Measurements from ENCODE around the gene VWA5B2. TPM values are rescaled to one million over a fixed set of nuclear protein-coding genes. Genes with fewer than 3 reads are reported as not detected.

VWA5B2 gene
- total RNA-seq, 1 donor from 2014 or later, result not detected

DNA sequence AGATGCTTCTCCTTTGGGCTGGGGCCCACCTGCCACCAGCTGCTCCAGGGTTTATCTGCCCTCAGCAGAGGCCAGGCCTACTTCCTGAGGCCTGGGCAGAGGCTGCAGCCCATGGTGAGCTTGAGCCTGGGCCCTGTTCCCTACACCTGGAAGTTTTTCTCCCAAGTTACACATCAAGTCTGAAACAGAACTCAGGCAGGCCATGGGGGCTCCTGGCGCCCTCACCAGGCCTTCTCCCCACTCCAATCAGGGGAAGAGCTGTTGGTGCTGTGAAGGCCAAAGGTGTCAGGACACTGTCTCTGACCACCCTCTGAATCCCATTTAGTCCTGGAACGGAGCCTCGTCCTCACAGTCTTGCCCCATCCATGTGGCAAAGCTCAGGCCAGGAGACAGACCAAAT is 7.3 kb downstream of the VWA5B2 start:
- no peak for TF ChIP-seq CTCF (conservative IDR thresholded peaks at IDR 0.05; ENCODE audit: low read depth, low read length)
- no peak overlapping the region for H3K4me3 ChIP-seq (ENCODE audit: low read depth, low read length)
- no peak for DNase-seq (ENCODE audit: low read depth)

GRCh38 chr3:184237211-184237610 is 7.8 kb downstream of the VWA5B2 start:
- TF ChIP-seq CTCF (conservative IDR thresholded peaks at IDR 0.05; ENCODE audit: low read depth, low read length), result no peak
- H3K4me3 ChIP-seq (ENCODE audit: low read depth, low read length), result no peak overlapping the region
- DNase-seq (ENCODE audit: low read depth), result no peak

GRCh38 chr3:184237807-184238206 is 8.4 kb downstream of the VWA5B2 start:
- TF ChIP-seq CTCF (conservative IDR thresholded peaks at IDR 0.05; ENCODE audit: low read depth, low read length), result no peak
- no peak for DNase-seq (ENCODE audit: low read depth)
- H3K4me3 ChIP-seq (ENCODE audit: low read depth, low read length), result no peak overlapping the region

- no peak overlapping the region for H3K4me3 ChIP-seq (ENCODE audit: low read depth, low read length)
- DNase-seq (ENCODE audit: low read depth), result no peak
- TF ChIP-seq CTCF (conservative IDR thresholded peaks at IDR 0.05; ENCODE audit: low read depth, low read length), result no peak
Measured at GRCh38 chr3:184238246-184238818, 8.9 kb downstream of the VWA5B2 start.

DNA sequence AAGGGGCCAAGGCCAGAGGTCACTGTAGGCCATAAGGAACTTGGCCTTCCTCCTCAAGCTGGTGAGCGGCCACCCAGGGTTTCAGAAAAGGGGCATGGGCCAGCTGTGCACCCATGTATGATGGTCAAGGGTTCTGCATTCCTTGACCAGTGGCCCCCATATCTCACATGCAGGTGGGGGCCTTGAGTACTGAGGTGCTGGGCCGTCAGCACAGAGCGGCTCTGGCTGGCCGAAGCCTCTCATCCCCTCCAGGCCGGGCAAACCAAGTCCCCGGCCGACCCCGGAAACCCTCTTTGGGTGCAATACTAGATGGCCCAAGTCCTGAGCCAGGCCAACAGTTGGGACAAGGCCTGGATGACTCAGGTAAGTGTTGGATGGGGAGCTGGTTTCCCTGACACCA is 9.8 kb downstream of the VWA5B2 start:
- TF ChIP-seq CTCF (conservative IDR thresholded peaks at IDR 0.05; ENCODE audit: low read depth, low read length), result no peak
- H3K4me3 ChIP-seq (ENCODE audit: low read depth, low read length), result no peak overlapping the region
- DNase-seq (ENCODE audit: low read depth), result no peak

DNA sequence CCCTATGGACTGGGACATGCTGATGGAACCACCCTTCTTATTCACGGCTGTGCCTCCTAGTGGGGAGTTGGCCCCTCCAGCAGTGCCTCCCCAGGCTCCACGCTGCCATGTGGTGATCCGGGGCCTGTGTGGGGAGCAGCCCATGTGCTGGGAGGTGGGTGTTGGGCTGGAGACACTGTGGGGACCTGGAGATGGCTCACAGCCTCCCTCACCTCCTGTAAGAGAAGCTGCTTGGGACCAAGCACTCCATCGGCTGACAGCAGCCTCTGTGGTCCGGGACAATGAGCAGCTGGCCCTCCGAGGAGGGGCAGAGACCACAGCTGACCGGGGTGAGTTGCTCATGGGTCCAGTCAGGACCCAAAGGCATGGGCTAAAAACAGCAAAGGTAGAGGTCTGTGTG is 10.3 kb downstream of the VWA5B2 start:
- TF ChIP-seq CTCF (conservative IDR thresholded peaks at IDR 0.05; ENCODE audit: low read depth, low read length), result no peak
- DNase-seq (ENCODE audit: low read depth), result no peak
- no peak overlapping the region for H3K4me3 ChIP-seq (ENCODE audit: low read depth, low read length)

- DNase-seq (ENCODE audit: low read depth), result no peak
- TF ChIP-seq CTCF (conservative IDR thresholded peaks at IDR 0.05; ENCODE audit: low read depth, low read length), result peak; percentile 5
- H3K4me3 ChIP-seq (ENCODE audit: low read depth, low read length), result no peak overlapping the region
Measured at GRCh38 chr3:184240384-184241140, 11.2 kb downstream of the VWA5B2 start.

Data from epithelial cell of proximal tubule (primary cell).